NT2/D1 (cell line): ENCODE measurements around the gene NTNG1.

Source experiments
- SUZ12 ChIP-seq: IDR thresholded peaks from 2 replicates; pipeline ENCODE4 v1.6.1; 2011; ENCODE audit not compliant: insufficient read length, insufficient read depth; ENCODE audit errors: extremely low read depth
- YY1 ChIP-seq: IDR thresholded peaks from 2 replicates; pipeline ENCODE4 v1.6.1; 2011; ENCODE audit not compliant: insufficient read length, insufficient read depth

DNA sequence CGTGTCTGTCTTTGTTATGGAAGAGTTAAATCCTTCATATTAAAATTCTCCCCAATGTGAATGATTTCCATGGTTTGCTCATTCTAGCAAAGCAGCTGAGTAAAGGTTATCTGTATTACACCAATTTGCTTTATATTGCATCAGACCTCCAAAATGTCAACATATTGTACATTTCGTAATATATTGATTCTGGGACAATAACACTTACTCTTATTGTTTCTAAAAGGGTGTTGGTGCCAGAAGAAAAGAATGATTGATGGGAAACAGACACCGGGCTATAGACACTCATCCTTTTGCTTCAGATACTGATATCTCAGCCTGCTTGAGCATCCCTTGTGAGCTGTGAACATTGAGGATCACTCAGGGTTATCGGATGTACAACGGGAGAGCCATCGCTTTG lies 7.0 kb downstream of the NTNG1 start:
- no peak for TF ChIP-seq YY1
- TF ChIP-seq SUZ12, result no peak
